HG03571 (cell line): ENCODE results near the gene FAM32A.

Experiments used
- ATAC-seq: cut with Tn5 transposase; IDR thresholded peaks from one replicate; pipeline ENCODE4 v1.9.1; 2021; ENCODE audit not compliant: unreplicated experiment

Gene FAM32A

DNA sequence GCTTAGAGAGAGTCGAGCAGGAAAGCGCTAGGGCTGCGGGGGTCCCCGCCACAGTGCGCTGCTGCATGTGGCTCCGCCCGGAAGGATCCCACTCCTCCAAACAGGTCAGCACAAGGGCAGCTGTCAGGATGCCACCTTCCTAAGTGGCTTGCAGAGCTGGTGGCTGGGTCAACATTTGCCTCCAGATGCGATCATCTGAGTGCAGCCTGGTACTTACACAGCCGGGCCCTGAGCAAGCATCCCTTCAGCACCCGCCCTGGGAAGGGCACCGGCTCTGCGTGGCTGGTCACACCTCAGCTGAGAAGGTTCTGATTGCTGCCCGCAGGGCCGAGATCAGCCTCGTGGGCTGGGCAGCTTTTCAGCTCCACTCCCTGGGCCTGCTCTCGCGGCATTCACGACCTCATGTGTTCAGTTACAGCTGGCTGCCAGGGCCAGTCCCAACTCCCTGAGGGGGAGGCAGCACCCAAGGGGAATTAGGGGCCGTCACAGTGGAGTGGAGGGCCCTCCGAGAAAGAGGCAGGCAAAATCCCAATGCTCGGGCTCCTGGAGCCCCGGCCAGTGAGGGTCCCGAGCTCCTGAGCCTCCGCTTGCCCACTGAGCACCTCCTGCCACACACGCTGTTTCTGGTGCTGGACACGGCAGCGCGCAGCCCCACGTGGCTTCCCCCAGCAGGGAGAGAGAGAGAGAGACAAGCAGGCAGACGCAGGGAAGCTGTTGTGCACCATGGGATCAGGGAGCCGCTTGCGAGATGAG, 39.3 kb downstream of the FAM32A start:
- ATAC-seq, result no peak

DNA sequence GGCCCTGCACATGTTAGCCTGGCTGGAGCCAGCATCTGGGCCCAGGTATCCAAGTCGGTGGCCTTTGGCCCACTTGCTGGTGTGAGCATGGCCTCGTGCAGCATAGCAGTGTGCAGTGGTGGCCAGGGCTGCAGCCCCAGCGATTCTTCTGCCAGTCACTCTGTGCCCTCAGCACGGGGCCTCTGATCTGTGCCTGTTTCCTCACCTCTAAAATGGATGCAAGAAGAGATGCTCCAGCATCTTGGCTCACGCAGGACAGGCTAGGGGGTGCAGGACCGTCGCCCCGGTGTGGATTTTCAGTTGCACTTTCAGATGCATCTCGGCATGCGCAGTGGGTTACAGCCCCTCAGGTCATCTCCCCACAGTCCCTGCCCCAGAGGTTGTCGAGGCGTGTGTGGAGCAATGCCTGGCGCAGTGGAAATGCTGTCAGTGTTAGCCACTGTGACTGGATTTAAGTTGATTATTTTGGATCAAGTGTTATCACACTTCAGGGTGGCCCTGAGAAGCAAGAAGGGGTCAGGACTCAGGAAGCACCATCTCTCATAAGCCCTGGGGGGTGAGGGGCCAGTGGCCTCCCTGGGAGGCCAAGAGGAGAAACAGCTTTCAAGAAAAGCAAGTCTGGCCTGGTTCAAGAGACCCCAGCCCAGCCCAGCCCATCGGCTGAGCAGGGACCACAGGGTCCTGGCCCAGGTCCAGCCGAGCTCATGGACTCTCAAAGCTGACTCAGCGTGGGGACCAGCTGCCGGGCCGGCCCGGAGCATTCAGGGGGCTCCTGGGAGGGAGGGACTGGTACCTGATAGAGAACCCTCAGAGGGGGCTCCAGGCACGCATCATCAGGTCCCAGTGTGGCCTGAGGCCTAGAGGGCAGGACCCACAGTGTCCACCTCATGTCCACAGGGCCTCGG, 40.3 kb downstream of the FAM32A start:
- ATAC-seq, result no peak

DNA sequence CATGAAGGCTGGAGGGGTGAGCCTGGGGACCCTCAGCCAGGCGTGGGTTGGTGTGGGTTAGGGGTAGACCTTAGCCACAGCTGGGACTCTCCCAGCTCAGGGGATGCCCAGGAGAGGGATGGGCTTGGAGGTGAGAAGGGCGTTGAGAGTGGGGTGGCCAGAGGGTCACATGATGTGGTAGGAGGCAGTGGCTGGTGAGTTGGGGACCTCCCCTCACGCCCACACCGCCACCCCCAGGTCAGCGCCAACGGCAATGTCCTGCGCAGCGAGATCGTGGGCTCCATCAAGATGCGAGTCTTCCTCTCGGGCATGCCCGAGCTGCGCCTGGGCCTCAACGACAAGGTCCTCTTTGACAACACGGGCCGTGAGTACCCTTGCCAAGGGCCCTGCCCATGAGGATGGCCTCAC, 41.0 kb downstream of the FAM32A start:
- no peak for ATAC-seq

DNA sequence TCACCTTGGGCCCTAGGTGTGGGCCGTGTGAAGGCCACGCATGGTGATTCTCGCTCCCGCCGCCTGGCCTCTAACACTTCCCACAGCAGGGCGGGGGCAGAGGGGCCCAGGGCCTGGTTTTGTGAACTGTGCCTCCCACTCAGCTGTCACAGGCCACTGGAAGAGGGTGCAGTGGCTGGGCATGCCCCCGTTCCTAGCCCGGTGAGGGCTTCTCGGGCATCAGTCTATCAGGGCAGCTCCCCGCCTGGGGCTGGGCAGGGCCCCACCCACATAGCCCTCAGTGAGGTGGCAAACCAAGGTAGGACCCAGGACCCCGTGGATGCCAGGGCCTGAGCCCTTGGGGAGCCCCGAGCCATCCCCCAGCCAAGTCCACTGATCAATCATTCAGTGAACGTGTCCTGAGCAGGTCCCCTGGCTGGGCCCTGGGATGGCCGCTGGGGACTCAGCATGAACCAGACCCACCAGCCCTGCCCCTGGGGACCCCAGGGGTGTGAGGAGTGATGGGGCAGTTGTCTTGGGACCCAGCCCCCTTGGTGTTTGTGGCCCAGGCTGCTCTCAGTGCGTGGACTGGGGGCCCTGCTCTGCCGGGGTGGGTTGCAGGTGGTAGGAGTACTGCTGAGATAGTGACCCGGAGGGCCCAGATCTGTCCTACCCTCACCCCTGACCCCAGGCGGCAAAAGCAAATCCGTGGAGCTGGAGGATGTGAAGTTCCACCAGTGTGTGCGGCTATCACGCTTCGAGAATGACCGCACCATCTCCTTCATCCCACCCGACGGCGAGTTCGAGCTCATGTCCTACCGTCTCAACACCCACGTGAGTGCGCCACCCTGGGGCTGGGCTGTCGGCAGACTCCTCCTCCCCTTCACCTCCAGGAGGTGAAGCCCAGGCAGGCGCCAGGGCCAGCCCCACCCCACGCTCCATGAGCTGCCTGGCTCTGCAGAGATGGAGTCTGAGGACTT, 41.9 kb downstream of the FAM32A start:
- no peak for ATAC-seq

DNA sequence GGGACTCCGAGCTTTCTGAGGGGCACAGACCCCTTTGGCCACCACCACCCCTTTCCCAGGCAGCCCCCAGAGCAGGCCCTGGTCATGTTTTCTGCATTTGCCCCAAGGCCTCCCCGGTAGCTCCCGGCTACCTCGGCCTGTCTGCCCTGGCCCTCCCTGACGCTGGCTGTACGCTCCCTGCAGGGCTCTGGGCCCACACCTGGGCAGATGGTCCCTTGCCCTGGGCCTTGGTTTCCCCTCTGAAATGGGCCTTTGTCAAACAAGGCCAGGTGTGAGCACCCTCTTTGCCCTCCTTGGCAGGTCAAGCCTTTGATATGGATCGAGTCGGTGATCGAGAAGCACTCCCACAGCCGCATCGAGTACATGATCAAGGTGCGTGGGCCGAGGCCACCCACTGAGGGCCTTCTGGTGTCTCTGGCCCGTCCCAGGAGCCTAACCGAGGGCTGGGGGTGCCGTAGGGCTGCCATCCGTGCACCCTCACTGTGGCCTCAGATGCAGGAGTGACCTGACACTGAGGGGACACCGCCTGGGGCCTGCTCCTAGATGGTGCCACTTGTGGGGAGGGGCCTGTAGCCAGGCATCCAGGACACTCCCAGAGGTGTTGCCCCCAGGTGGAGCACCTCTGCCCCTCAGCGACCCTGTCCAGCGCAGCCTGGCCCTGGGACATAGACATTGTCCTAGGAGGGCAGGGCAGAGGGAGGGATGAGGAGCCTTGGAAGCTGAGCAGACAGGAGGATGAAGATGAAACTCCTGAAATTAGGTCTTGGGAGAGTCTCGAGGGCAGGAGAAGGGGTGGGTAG, 42.8 kb downstream of the FAM32A start:
- no peak for ATAC-seq

DNA sequence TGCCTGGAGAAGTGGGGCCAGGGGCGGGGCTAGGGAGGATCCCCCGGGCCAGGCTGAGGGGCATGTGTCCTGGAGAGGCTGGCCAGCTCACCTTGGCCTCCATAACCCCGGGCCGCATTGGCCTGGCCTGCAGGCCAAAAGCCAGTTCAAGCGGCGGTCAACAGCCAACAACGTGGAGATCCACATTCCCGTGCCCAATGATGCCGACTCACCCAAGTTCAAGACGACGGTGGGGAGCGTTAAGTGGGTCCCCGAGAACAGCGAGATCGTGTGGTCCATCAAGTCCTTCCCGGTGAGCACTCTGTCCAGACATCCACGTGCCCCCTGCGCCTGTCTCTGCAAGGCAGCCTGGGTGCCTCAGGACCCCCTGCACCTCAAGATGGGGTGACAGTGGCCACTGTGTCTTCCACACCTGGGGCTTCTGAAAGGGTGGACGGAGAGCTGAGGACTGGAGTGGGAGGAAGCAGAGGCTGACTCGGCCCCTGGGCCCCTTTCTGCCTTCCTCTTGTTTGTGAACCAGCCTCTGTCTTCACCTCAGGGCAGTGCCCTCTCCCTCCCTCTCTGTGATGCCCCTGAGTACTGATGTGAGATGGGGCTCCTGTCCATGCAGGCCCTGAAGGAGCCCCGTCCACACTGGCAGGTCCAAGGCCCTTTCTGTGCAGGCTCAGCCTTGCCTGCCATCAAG, 43.6 kb downstream of the FAM32A start:
- no peak for ATAC-seq

DNA sequence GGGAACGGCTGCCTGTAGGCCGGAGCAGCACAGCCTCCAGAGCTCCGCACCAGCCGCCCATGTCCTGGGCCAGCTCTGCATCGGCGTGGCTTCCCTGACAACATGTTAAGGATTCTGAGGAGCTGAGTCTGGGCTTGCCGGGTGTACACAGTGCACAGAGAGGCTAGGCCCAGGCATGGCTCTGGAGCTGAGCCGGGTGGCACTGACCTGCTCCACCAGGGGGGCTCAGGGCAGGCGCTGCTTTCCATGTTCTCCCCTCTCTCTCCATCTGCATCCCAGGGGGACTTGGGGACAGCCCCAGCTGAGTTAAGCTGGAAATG, 44.1 kb downstream of the FAM32A start:
- ATAC-seq, result no peak

DNA sequence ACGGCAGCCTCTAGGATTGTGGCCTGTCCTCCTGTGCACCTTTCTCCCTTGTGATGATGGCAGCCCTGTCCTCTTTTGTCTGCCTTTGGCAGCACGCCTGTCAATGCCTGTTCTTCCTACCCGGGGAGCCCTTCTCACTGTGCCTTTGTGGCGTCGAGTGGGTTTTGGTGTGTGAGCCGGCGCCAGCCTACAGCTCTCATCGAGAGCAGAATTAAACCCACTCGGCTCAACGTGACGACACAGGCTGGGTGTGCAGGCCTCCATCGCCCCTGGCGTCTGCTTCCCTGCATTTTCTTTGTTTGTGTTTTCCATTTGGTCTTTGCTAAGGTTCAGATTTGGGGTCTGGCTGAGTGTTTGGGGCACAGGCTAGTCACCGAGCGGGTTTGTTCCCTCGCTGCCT, 46.9 kb downstream of the FAM32A start:
- no peak for ATAC-seq

DNA sequence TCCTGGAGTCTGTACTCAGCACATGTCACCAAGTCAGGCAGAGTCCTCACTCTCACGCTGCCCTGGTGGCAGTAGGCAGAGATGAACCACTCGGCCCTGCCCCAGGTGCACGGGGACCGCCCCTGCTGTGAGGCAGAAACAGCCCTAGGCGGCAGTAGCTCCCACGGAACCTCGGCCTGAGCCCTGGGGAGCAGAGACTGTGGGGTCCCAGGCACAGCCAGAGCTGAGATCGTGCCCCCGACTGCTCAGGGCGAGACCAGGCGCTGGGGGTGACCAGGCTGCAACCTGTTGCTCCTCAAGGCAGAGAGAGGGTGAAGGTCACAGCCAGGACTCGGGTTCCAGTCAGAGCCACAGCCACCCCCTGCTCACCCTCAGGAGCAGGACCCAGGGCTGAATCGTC, 47.4 kb downstream of the FAM32A start:
- no peak for ATAC-seq

DNA sequence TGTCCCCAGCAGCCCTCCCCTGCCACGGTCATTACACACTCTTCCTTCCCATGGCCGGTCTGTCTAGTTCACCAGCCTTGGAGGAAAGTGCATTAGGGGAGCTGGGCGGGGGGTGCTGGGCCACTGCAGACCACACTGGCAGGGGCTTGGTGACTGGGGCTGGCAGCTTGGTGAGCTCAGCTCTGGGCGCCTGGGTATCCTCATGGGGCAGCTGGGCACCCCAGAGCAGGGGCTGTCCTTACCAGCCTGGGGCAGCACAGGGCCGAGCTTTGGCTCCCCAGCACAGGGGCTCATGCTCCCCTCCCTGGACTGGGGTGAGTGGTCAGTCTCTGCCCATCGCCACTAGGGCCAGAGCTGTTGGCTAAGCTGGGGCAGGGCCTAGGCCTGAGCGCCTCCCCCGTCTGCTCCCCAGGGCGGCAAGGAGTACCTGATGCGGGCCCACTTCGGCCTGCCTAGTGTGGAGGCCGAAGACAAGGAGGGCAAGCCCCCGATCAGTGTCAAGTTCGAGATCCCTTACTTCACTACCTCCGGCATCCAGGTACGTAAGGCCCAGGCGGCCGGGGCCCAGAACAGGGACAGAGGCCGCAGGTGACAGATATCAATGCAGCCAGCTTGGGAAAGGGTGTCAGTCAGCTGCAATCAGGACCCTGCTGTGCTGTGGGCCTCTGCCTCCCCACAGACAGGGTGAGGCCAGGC, 48.0 kb downstream of the FAM32A start:
- no peak for ATAC-seq

DNA sequence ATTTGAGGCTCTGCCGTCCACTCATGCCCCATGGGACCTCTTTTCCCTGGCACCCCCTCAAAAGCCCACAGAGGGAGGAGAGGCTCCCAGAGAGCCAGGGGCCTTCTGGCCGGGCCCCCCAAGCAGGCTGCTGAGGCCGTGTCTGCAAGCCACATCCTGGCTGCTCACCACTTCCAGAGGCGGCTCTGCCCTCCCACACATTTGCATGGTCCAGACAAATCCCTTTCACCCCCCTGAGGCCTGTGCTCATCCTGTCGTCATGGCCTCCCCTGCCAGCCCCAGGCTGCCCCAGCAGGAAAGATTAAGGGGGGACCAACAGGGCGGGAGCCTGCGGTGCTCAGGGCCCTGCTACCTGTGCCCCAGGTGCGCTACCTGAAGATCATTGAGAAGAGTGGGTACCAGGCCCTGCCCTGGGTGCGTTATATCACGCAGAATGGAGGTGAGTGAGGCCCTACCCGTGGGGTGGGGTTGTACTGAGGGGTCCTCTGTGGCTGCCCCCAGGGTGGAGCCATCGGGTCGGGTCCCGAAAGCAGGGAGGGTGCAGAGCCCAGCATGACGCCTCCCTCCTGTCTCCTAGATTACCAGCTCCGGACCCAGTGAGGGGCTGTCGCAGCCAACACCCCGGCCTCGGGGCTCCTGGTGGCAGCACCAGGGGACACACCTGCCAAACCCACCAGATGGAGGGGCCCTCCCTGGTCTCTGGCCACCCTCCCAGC, 48.8 kb downstream of the FAM32A start:
- ATAC-seq, result no peak

DNA sequence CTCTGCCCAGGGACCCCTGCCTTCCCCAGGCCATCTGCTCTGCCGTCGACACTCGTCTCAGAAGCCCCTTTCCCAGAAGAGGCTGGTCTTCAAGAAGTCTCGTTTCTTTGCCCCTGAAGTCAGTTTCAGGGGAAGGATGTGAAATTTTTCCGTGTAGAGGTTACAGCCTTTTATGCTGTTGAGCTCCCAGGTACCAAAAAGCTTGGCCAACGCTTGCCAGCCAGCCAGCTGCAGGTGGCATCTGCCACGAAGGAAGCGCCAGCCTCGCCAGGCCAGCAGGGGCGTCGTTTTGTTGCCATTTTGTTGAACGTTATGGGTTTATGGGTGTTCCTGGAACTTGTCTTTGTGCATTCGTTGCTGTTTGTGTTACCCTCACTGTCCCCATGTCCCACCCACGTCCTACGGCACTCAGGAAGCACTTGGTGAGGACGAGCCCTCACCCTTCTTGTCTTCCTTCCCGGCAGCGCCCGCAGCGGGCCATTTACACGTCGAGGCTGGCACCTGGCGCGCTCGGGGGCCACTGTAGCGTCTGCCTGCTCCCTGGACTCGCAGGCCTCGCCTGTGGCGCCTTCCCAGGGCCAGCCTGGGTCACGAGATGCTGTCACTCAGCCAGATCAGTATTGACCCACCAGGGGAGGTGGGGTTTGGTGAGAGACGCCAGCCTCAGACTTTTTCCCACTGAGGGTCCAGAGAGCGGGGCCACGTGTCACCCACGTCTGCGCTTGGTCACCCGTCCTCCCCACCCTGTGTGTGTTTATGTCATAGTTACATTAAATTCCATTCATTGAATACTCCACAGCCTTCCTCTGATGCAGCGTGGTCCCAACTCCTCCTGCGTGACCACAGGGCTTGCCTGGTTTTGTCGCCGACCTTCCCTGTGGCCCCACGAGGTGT, 49.6 kb downstream of the FAM32A start:
- no peak for ATAC-seq

DNA sequence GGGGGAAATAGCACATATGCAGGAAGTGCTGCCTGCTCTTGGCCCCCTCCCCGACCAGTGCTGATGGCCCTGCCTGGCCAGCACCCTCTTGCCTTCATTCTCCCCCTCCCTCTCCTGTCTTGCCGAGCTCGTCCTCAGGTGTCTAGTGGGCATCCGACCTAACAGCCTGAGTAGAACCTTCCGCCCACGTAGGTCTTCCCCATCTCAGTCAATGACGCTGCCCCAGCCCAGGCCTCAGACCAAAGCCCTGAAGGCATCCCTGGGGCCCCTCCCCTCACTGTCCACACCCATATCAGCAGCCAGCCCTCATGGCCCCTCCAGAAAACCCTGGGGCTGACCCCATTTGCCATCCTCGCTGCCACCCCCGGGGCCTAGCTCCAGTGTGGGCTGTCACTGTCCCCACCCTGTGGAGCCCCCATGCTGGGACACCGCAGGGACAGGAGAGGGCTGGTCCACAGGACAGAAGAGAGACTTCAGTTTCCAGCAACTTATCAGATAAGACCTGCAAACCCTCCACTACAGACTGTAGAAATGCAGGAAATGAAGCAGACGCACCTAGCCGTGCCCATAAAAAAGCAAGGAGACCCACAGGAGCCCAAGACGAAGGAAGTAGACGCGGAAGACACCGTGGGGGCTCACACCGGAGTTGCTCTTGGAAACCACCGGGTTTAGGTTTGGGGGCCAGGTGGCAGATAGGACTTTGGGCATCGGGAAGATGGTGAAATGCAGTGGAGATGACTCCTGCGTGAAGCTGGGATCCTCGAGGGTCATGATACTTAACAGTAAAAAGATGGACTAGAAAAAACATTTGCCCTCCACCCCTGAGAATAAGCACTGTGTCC, 50.8 kb downstream of the FAM32A start:
- no peak for ATAC-seq
